B cell (primary cell): Measurements from ENCODE around the gene CSTF3.

Source experiments
- CTCF ChIP-seq: fragments of 200-600 bp; IDR thresholded peaks from one replicate; pipeline ENCODE4 v1.8.0; 2022; ENCODE audit warnings: antibody characterized with exemption, mild to moderate bottlenecking
- EZH2 ChIP-seq: IDR thresholded peaks from 2 replicates; pipeline ENCODE4 v1.6.1; 2012; ENCODE audit warnings: borderline replicate concordance, low read depth, mild to moderate bottlenecking, moderate library complexity, low read length; ENCODE audit not compliant: insufficient read depth, poor library complexity, severe bottlenecking

GRCh38 chr11:33109294-33109895 lies 51.9 kb downstream of the CSTF3 start:
- no peak for TF ChIP-seq CTCF
- no peak for TF ChIP-seq EZH2
